Loucy (cell line): ENCODE results near the gene PAK1.

Experiments
- H2AFZ ChIP-seq: fragments of 200-600 bp; sonication (generic); 2 replicates; pipeline ENCODE4 v1.6.0; 2016; ENCODE audit warnings: antibody characterized with exemption, mild to moderate bottlenecking, low read length, moderate library complexity
- H3F3A ChIP-seq: fragments of 200-600 bp; 2 replicates; pipeline ENCODE4 v1.6.0; 2016; ENCODE audit warnings: antibody characterized with exemption, low read depth, mild to moderate bottlenecking
- H3K27me3 ChIP-seq: fragments of 200-600 bp; sonication (generic); 2 replicates; pipeline ENCODE4 v1.6.1; 2014; ENCODE audit warnings: low read length, mild to moderate bottlenecking; ENCODE audit not compliant: insufficient read depth, poor library complexity, severe bottlenecking
- H3K36me3 ChIP-seq: fragments of 200-600 bp; sonication (generic); 2 replicates; pipeline ENCODE4 v1.6.1; 2016; ENCODE audit warnings: low read length; ENCODE audit not compliant: insufficient read depth
- H3K4me1 ChIP-seq: fragments of 200-600 bp; sonication (generic); 2 replicates; pipeline ENCODE4 v1.5.1; 2014; ENCODE audit warnings: low read length, mild to moderate bottlenecking; ENCODE audit not compliant: insufficient read depth, poor library complexity, severe bottlenecking
- H3K4me2 ChIP-seq: fragments of 200-600 bp; sonication (generic); 2 replicates; pipeline ENCODE4 v1.6.0; 2014; ENCODE audit warnings: antibody characterized with exemption, low read length, low read depth, mild to moderate bottlenecking; ENCODE audit not compliant: poor library complexity, severe bottlenecking
- H3K4me3 ChIP-seq: fragments of 200-600 bp; sonication (generic); 2 replicates; pipeline ENCODE4 v1.5.1; 2014; ENCODE audit warnings: low read length, mild to moderate bottlenecking, mixed read lengths; ENCODE audit not compliant: poor library complexity, severe bottlenecking
- H3K79me2 ChIP-seq: fragments of 200-600 bp; sonication (generic); 2 replicates; pipeline ENCODE4 v1.6.1; 2014; ENCODE audit warnings: low read length; ENCODE audit not compliant: insufficient read depth
- H3K9ac ChIP-seq: fragments of 200-600 bp; sonication (generic); 2 replicates; pipeline ENCODE4 v1.6.0; 2014; ENCODE audit warnings: mild to moderate bottlenecking, low read depth, low read length, moderate library complexity; ENCODE audit not compliant: poor library complexity, severe bottlenecking
- H3K9me2 ChIP-seq: fragments of 200-600 bp; sonication (generic); replicated peaks from 2 replicates; pipeline ENCODE4 v1.6.1; 2016; ENCODE audit warnings: low read depth, low read length, mixed read lengths
- H3K9me3 ChIP-seq: fragments of 200-600 bp; sonication (generic); 2 replicates; pipeline ENCODE4 v1.6.1; 2014; ENCODE audit warnings: mild to moderate bottlenecking, antibody characterized with exemption, low read length, low read depth; ENCODE audit not compliant: insufficient read depth
- H4K20me1 ChIP-seq: fragments of 200-600 bp; sonication (generic); 2 replicates; pipeline ENCODE4 v1.6.0; 2014; ENCODE audit warnings: antibody characterized with exemption, low read length, mild to moderate bottlenecking; ENCODE audit not compliant: insufficient read depth, poor library complexity, severe bottlenecking
- CTCF ChIP-seq: fragments of 200-600 bp; sonication (generic); conservative IDR thresholded peaks from 2 replicates; pipeline ENCODE4 v1.5.1; 2014; ENCODE audit warnings: mild to moderate bottlenecking, antibody characterized with exemption, low read length
- EZH2phosphoT487 ChIP-seq: fragments of 200-600 bp; IDR thresholded peaks from 2 replicates; pipeline ENCODE4 v1.6.1; 2018; ENCODE audit warnings: antibody characterized with exemption, mild to moderate bottlenecking, moderate library complexity, borderline replicate concordance

PAK1 gene

GRCh38 chr11:77487790-77488189 is 13.9 kb upstream of the PAK1 start:
- Histone ChIP-seq H4K20me1 (no peaks in the 10 kb centered on the region), H3K79me2 (no peaks in the 10 kb centered on the region), H3K4me2 (no peak overlapping the region), H2AFZ (no peak overlapping the region), H3K27me3 (no peaks in the 10 kb centered on the region), H3K9me2 (no peaks in the 10 kb centered on the region), H3K4me1 (no peaks in the 10 kb centered on the region), H3K9ac (no peak overlapping the region), H3K9me3 (no peaks in the 10 kb centered on the region), H3F3A (no peaks in the 10 kb centered on the region), H3K36me3 (no peaks in the 10 kb centered on the region), H3K4me3 (no peak overlapping the region)
- no peak for TF ChIP-seq CTCF

- H3K9me2 ChIP-seq: no peaks in the 10 kb centered on the region
- no peaks in the 10 kb centered on the region for H3F3A ChIP-seq
- H3K4me2 ChIP-seq: no peak overlapping the region
Measured at GRCh38 chr11:77479746-77480352, 6.0 kb upstream of the PAK1 start.

GRCh38 chr11:77475206-77475605 is 1.3 kb upstream of the PAK1 start:
- no peak overlapping the region for H3K9ac ChIP-seq
- H3K4me2 ChIP-seq: no peak overlapping the region
- H3K9me2 ChIP-seq: no peaks in the 10 kb centered on the region
- no peak overlapping the region for H3K4me3 ChIP-seq
- peaks cover 29% of the 10 kb centered on the region for H3K79me2 ChIP-seq
- no peaks in the 10 kb centered on the region for H3K36me3 ChIP-seq
- 0 out of 2 replicates have a peak overlapping the region, but pooled peaks have one; percentile 87 for H2AFZ ChIP-seq
- no peaks in the 10 kb centered on the region for H4K20me1 ChIP-seq
- H3K27me3 ChIP-seq: no peaks in the 10 kb centered on the region
- 0 out of 2 replicates have a peak, but pooled peaks cover 3% of the 10 kb centered on the region for H3F3A ChIP-seq
- H3K4me1 ChIP-seq: peaks cover 27% of the 10 kb centered on the region
- TF ChIP-seq EZH2phosphoT487 (no peak), CTCF (no peak)
- no peaks in the 10 kb centered on the region for H3K9me3 ChIP-seq

More at GRCh38 chr11:77479746-77480352, 6.0 kb upstream of the PAK1 start:
- H3K4me3 ChIP-seq: no peak overlapping the region
- H3K79me2 ChIP-seq: no peaks in the 10 kb centered on the region
- no peaks in the 10 kb centered on the region for H4K20me1 ChIP-seq
- no peaks in the 10 kb centered on the region for H3K9me3 ChIP-seq
- no peaks in the 10 kb centered on the region for H3K4me1 ChIP-seq
- no peak for TF ChIP-seq CTCF
- no peak for TF ChIP-seq EZH2phosphoT487
- H2AFZ ChIP-seq: no peak overlapping the region
- H3K27me3 ChIP-seq: no peaks in the 10 kb centered on the region
- H3K36me3 ChIP-seq: no peaks in the 10 kb centered on the region
- H3K9ac ChIP-seq: no peak overlapping the region
